DLD1 (cell line): ENCODE measurements around the gene FHAD1.

Source experiments
- in situ Hi-C: cut with HindIII; loops from 2 replicates; pipeline ENCODE4 v1.10.0; 2017; ENCODE audit warnings: low sequenced_read_pairs

Gene FHAD1

DNA sequence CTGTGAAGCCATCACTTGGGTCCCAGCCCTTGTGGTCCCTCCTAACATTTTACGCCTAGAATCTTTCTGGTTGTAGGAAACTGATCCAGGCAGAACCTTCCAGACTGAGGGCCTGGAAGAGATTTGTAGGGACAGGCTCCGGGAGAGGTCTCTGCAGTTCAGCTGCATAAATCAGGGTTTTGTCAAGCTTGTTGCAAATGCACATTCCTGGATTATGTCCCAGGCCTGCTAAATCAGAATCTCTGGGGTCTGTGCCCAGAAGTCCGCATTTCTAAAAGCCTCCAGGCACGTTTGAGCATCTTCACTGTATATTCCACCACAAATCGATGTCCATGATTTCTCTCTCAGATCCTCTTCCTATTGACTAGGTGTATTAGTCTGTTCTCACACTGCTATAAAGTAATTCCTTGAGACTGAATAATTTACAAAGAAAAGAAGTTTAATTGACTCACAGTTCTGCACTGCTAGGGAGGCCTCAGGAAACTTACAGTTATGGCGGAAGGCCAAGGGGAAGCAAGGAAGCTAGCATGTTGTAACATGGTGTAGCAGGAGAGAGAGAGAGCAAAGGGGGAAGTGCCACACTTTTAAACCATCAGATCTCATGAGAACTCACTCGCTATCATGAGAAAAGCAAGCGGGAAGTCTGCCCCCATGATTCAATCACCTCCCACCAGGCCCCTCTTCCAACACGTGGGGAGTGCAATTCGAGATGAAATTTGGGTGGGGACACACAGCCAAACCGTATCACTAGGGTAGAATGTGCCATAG, 1.2 kb upstream of the FHAD1 start:
- in situ Hi-C loops: no loop called here

DNA sequence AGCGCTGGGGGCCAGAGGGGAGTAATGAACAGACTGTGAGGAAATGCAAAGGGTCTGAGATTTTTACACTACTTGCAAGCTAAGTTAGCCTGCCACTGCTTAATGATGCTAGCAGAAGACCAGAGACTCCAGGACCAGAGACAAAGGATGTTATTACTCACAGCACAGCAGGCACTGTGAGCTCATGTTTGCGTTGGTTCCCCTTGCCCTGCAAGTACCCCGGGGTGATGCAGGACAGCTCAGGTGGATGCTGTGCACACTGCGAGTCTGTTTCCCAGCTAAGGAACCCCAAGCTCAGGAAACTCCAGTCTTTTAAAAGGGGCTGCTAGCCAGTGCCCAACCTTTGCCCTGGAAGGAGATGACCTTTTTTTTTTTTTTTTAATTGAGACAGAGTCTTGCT, 1.2 kb downstream of the FHAD1 start:
- in situ Hi-C loops: no loop called here

DNA sequence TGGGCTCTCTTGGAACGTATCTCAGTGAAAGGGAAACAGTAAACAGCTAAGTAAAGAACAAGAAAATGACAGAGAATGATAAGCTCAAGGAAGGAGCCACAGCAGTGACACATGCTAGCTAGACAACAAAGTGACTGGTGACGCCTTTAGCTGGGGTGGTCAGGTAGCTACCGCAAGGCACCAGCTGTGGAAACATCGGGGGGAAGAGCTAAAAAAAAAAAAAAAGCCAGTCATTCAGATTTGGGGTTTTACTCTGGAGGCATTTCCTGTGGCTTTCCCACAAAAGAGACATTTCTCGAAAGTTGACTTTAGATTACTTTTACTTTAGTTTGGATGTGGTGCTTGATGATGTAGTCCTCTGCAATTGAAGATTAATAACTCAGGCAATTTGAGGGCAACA, 2.1 kb downstream of the FHAD1 start:
- in situ Hi-C loops: no loop called here

GRCh38 chr1:15251857-15252835, 5.1 kb downstream of the FHAD1 start:
- in situ Hi-C loops: no loop called here

- in situ Hi-C loops: no loop called here
Measured at GRCh38 chr1:15254559-15254958, 7.5 kb downstream of the FHAD1 start.

GRCh38 chr1:15255582-15256149, 8.6 kb downstream of the FHAD1 start:
- in situ Hi-C loops: no loop called here

- in situ Hi-C loops: no loop called here
Measured at GRCh38 chr1:15256584-15256983, 9.6 kb downstream of the FHAD1 start.

DNA sequence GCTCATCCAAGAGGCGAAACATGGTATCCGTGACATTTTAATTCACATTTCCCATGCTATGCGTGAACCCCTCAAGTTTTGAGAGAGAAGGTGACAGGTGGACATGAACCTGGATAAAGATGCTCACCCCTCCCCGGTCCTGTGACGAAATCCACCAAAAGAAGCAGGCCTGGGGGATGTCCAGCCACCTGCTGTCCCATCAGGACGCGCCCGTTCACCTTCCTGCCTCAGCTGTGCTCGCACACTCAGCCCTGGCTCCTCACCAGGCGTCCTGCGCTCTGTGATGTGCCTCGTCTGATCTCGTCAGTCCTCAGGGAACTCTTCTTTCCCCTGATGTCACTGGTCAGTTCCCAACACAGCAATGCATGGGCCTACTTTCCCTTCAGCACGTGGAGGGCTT, 10.3 kb downstream of the FHAD1 start:
- in situ Hi-C loops: no loop called here

DNA sequence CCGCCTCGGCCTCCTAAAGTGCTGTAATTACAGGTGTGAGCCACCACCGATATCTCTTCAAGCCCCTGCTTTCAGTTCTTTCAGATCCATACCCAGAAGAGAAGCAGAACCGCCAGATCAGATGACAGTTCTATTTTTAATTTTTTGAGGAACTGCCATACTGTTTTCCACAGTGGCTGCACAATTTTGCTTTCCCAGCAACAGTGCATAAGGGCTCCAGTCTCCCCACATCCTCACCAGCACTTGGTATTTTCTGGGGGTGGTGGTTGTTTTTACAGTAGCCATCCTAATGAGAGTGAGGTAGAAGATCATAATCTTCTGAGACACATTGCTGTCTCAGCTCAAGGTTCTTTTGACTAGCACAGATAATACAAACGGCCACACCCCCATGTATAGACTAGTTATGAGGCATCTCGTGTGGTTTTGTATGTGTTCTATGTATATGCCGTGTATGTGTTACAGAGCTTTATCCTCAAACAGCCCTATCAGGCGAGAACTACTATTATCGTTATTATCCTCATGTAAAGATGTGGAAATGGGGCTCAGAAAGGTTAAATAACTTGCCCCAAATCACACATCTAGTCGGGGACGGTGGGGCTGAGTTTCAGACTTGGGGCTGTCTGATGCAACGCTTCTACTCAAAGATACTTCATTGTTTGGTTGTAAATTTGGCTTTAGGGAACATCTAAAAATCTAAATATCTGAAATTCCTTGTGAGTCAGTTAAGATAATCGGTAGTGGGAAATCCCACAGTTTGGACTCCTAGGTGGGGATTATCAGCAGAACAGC, 12.0 kb downstream of the FHAD1 start:
- in situ Hi-C loops: no loop called here

GRCh38 chr1:15259622-15260007, 12.6 kb downstream of the FHAD1 start:
- in situ Hi-C loops: no loop called here

DNA sequence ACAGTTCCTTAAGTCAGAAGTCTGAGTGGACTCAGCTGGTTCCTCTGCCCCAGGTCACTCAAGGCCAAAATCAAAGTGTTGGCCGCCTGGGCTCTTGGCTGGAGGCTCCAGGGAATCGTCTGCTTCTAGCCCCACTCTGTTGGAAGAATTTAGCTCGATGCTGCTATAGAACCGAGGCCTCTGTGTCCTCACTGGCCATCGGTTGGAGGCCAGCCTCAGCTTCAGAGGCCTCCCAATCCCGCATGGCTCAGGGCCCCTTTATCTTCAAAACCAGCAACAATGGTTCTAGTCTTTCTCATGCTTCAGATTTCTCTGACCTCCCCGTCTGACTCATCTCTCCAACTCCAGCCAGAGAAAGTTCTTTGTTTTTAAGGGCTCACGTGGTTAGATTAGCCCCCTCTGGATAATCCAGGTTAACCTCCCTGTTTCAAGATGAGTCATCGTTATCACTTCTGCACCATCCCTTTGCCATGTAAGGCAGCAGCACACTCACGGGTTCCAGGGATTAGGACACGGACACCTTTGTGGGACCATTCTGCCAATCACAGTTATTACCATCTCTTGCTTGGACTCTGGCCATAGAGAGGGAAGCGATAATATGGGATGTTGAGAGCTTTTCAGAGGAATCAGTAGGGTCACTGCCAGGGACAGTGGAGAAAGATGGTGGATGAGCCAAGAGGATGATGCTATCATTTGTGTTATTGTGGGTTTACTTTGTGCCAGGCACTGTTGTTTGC, 13.6 kb downstream of the FHAD1 start:
- in situ Hi-C loops: no loop called here

GRCh38 chr1:15261155-15262002, 14.4 kb downstream of the FHAD1 start:
- in situ Hi-C loops: no loop called here

DNA sequence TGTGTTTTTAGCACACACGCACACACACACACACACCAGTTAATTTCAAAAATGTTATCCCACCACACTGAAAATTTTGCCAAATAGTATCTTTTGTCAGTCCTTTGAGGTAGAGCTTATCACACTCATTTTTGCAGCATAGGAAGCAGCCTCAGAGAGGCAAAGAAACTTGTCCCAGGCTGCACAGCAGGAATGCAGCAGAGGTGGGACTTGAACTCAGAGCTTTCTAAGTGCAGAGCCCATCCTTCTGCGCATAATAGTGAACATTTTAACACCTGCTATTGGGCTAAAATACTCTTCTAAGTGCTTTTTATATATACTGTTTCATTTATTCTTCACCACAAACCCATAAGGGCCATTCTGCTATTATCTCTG, 15.0 kb downstream of the FHAD1 start:
- in situ Hi-C loops: no loop called here

- in situ Hi-C loops: no loop called here
Measured at GRCh38 chr1:15262706-15263105, 15.7 kb downstream of the FHAD1 start.

- in situ Hi-C loops: no loop called here
Measured at GRCh38 chr1:15264769-15265168, 17.7 kb downstream of the FHAD1 start.

- in situ Hi-C loops: no loop called here
Measured at GRCh38 chr1:15271196-15271595, 24.2 kb downstream of the FHAD1 start.

DNA sequence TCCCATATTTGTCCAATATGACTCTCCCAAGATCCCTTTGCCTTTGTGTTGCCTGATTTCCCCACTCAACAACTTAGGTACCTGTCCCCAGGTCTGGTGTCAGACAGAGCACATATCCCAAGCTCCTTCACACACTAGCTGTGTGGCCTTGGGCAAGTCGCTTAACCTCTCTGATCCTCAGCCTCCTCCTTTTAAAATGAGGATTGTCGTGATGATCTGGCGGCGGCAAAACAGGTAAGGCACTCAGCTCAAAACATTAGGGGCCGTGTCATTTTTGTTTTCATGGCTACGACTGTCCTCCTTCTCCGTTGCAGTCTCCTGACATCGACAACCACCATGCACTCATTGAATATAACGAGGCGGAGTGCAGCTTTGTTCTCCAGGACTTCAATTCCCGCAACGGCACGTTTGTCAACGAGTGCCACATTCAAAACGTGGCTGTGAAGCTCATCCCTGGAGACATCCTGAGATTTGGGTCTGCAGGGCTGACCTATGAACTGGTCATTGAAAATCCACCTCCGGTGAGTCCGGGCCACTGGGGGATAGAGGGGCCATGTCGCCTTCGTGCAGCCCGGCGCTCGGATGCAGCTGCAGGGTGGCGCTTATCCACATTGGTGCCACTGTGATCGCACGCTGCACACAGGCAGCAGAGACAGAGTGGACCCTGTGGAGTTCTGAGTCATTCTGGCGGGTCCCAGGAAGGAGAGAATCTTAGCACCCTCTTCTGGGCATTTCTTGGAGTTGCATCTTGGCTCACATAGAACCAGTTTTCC, 25.2 kb downstream of the FHAD1 start:
- in situ Hi-C loops: no loop called here

- in situ Hi-C loops: no loop called here
Measured at GRCh38 chr1:15272782-15273127, 25.7 kb downstream of the FHAD1 start.

DNA sequence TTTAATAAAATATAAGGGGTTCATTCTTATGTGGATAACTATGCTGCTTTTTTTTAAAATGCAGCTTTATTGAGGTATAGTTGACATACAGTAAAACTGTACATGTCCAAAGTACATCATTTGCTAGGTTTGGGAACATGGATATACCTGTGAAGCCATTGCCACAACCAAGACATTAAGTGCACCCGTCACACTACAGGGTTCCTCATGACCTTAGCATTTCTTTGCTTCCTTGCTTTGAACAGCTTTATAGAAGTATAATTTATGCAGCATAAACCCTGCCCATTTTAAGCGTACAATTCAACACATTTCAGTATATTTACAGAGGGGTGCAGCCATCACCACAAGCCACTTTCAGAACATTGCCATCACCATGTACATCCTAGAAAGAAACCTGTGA, 26.3 kb downstream of the FHAD1 start:
- in situ Hi-C loops: no loop called here
